GM18499 (cell line): ENCODE data around the gene RELT.

Source experiments
- ATAC-seq: cut with Tn5 transposase; IDR thresholded peaks from one replicate; pipeline ENCODE4 v1.9.1; 2021; ENCODE audit warnings: moderate number of reproducible peaks; ENCODE audit not compliant: insufficient read depth, unreplicated experiment

The RELT gene

DNA sequence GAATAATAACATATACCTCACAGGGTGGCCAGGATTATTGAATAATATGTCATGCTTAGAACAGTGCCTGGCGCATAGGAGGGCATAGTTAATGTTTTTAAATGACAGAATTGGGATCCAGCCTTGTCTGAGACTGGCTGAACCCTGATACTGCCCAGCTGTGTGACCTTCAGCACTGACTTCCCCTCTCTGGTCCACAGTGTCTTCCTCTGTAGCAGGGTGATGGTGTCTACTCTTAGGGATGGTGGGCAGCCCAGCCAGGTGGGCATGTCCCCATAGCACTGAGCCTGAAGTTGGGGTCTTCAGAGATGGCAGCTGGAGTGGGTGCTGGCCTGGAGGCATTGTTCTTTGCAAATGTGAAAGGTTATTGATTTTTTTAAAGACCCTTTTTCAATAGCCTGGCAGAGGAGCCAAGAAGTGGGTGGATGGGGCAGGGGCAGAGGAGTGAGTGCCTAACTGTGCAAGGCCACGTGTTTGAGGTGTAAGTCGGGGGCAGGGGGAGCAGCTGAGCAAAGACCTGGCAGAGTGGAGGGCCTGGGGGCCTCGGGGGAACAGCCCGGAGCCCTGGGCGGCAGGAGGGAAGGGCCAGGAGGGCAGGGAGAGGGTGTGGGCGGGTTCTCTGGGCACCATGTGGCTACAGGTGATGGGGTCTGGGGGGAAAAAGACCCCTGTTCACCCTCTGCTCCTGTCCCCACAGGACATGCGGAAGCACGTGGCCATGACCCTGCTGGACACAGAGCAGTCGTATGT lies 29.8 kb upstream of the RELT start:
- no peak for ATAC-seq

DNA sequence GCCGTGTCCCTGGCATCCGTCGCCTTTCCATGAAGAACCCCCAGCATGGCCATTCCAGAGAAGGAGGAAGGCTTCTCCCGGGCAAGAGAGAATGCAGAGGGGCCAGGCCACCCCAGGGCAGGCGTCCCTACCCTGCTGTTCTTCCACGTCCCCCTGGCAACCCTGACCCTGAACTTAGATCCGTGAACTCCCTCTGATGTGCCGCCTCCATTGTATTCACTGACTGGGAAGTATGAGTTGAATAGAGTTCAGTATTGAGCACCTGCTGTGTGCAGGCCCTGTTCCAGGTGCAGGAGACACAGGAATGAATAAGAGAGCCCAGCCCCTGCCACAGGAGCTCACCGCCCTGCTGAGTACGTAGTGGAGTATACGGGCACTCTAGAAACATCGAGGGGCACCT lies 29.1 kb upstream of the RELT start:
- ATAC-seq: no peak

DNA sequence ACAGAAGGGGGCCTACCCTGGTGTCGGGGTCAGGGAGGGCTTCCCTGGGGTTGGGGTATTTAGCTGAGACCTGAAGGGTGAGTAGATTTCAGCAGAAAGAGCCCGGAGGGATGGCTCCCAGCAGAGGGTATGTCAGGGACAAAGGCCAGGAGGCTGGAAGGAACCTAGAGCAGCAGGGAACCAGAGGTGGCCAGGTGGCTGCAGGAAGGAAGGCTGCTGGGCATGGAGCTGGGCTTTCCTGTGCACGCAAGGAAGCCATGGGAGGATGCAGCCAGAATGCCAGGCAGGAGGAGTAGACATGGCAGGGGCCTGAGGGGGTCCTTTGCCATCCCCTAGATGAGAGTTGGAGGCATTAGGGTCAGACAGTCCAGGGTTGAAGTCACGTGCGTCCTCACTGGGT lies 27.4 kb upstream of the RELT start:
- no peak for ATAC-seq

DNA sequence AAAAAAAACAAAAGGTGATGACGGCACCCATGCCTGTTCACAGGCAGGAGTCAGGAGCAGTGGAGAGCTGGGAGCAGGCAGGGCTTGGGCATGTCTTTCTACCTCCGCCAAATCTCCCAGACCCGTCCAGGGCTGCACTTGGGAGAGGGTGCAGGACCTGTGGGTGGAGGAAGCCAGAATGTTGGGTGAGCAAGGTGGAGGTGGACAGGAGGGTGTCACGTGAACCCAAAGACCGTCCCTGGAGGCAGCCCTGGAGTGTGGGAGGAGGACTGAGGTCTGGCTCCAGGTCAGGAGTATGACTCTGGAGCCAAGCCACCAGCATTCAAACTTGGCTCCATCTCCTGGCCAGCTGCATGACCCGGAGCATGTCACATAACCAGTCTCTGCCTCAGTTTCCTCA lies 26.6 kb upstream of the RELT start:
- no peak for ATAC-seq

DNA sequence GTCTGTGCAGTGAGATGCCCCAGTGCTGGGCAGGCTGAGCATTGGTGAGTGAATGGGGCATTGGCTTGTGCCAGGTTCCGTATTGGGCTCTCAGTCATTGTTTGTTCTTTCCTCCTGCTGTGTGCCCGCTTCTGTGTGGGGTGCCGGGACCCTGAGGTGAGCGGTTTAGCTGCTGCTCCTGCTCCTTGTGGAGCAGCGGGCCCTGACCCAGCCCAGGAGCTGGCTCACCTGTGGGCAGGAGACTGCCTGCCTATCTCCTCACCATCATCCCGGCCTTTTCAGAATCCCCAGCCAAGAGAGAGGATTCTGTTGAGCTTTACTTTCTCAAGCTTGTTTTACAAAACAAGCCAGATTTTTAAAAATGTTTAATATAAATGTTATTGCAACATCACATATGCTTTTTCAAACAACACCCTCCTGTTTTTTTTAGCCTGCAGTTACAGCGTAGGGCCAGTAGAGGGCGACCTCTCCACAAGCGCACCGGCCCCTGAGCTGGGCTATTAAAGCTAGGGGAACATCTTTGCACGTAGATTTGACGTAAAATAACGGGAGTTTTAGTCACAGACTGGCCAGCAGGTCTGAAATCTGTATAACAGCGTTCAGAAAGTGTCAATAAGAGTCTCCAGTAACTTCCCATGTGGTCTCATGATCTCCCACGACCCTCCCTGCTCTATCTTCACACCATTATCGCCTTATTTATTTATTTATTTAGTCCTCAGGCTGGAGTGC lies 25.1 kb upstream of the RELT start:
- no peak for ATAC-seq

DNA sequence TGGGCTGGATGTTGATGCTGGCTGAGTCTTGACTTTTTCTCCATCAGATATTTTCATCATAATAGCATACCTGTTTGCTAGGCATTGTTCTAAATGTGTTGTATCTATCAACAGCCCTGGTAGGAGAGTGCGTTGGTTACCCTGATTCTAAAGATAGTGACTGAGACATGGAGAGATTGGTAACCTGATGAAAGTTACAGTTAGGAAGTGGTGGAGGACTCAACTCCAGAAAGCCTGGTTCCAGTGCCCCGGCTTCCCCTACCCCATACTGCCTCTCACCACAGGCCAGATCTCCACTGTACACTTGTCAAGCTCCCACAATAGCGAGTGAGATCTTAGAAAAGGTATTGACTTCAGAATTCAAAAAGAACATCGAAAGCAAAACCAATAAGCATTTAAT lies 22.8 kb upstream of the RELT start:
- no peak for ATAC-seq

DNA sequence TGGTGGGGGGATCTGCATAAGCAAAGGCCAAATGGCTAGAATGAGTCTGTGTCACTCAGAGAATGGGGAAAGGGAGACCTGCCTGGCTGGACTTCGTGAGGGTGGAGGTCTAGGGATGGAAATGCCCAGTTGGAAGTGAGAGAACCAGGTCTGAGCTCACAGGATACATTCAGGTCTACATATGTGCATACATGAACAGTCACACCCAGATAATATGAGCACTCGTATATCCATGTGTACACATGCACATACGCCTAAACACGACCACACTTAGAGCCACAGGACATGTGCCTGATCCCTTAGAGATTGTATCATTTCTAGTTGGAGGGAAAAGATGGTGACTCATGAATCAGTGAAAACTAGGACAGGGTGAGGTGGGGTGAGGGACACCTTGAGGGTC lies 21.1 kb upstream of the RELT start:
- ATAC-seq: no peak

DNA sequence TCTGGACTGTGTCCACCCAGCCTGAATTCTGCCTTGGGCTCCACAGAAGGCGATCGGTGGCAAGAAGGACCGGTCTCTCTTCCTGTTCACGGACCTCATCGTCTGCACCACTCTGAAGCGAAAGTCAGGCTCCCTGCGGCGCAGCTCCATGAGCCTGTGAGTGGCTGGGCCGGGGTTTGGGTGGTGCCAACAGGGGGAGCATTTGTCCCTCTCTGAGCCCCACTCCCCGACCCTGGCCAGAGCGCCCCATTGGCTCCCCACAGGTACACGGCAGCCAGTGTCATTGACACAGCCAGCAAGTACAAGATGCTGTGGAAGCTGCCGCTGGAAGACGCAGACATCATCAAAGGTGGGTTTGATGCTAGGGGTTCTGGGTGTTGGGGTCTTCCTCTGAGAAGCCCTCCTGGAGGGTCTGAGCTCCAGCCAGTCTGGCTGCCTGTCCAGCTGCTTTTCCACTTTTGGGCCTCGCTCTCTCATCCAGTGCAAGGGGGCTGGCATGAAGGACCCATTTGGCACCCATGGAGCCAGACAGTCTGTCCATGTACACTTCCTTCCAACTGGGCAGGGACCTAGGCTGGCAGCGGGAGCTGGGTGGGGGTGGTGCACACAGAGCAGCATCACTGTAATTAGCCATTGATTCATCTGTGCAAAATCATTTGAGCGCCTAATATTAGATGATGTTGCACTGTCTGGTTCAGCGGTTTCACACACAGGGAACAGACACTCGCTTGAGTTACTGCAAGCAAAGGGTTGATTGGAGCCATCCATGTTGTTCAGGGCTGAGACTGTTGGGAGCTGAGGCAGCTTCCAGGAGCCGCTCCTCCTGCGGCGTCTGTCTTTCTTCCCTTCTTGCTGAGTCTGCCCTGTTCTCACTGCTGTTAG lies 19.0 kb upstream of the RELT start:
- ATAC-seq: no peak

DNA sequence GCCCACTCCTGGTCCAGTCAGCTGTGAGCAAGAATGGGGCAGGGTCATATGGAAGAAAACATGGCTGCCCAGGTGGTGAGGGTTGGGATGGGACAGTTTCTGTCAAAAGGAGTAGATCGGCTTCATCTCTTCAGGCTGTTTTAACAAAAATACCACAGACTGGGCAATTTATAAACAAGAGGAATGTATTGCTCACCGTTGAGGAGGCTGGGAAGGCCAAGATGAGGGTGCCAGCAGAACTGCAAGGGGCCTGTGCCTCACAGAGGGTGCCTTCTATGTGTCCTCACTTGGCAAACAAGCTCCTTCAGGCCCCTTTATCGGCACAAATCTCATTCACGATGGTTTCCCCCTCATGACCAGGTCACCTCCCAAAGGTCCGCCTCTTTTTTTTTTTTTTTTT lies 18.1 kb upstream of the RELT start:
- no peak for ATAC-seq

DNA sequence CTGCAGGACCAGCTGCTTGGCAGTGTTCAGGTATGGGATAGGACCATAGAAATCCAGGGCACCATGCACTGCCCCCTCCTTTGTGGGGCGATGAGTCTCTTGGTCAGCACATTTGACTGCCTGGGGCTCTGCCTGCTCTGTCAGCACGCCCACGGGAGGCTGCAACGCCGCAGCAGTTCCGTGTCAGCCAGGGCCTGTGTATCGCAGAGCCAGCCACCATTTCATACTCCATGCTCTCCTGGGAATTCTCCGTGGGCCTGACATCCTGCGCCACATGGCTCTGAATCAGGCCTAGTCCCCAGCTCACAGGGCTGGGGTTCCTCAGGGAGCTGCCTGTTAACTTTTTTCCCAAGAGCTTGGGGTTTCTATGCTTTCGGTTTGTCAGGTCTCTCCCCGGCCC lies 16.9 kb upstream of the RELT start:
- ATAC-seq: no peak

DNA sequence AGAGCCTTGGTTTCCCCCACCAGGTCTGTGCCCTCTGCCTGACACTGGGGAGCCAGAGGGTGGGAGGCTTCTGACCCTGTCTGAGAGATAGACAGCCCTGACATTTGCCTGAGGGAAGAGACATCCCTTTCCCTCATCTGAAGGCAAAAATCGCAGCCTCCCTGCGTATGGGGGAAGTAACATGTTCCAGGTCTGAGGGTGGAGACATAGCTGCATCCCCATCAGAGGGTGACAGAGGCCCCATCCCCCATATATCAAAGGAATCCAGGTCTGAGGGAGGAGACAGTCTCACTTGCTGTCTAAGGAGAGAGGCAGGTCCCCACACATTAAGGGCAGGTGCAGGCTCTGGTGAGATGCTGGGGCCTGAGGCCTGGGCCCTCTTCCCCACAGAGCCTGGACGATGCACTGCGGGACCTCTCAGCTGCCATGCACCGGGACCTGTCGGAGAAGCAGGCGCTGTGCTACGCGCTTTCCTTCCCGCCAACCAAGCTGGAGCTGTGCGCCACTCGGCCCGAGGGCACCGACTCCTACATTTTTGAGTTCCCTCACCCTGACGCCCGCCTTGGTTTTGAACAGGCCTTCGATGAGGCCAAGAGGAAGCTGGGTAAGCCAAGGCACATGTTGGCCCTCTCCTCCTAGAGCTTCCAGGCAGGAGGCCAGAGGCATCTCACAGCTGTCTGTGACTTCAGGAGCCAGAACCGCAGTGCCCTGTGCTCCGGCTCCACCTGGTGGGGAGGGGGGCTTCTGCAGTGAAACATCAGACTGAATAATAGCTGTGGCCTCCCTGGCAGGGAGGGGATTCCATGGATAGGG lies 16.1 kb upstream of the RELT start:
- no peak for ATAC-seq

DNA sequence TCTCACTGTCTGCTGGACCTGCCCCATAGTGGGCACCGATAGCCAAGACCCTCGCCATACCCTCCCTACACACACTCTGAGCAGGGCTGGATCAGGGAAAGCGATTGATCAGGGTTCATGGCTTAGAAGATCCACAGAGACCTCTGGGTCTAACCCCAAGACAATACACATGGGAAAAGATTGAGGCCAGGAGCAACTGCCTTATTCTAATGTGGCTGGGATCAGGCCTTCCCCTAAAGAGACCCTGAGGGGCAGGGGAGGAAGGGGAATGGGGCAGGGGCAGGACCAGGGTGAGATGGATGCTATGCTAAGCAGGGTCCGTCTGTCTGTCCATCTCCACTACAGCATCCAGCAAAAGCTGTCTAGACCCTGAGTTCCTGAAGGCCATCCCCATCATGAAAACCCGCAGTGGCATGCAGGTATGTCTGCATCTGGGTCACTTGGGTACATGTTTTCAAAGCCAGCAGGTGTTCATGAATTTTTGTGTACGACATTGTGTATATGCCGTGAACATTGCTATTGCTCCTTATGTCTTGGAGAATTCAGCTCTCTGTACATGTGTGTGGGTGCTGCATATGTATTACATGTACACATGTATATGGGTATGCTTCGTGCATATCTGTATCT lies 15.3 kb upstream of the RELT start:
- ATAC-seq: no peak

DNA sequence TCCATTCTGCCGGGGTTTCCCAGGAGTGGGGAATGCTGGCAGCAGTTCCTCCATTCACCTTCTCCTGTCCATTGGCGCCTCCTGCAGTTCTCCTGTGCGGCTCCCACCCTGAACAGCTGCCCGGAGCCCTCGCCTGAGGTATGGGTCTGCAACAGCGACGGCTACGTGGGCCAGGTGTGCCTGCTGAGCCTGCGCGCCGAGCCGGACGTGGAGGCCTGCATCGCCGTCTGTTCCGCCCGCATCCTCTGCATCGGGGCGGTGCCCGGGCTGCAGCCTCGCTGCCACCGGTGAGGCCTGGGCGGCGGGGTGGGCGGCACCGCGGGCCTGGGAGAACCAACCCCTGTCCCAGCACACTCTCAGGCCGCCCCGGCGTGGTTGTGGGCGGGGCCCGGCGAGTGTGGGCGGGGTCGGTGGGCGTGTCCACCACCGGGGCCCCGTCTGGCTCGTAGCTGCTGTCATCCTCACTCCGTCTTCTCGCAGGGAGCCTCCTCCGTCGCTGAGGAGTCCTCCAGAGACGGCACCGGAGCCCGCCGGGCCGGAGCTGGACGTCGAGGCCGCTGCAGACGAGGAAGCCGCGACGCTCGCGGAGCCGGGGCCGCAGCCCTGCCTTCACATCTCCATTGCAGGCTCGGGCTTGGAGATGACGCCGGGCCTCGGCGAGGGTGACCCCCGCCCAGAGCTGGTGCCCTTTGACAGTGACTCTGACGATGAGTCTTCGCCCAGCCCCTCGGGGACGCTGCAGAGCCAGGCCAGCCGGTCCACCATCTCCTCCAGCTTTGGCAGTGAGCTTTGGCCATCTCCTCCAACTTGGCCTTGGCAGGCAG lies 14.0 kb upstream of the RELT start:
- ATAC-seq: no peak

DNA sequence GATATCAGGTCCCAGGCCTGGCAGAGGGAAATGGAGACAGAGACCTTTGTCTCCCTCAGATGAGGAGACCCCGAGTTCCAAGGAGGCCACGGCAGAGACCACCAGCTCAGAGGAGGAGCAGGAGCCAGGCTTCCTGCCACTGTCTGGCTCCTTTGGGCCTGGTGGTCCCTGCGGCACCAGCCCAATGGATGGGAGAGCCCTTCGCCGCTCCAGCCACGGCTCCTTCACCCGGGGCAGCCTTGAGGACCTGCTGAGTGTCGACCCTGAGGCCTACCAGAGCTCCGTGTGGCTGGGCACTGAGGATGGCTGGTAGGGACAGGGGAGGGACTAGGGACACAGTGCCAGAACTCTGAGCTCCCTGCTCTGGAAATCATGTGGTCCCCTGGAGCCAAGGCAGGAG lies 13.1 kb upstream of the RELT start:
- no peak for ATAC-seq

DNA sequence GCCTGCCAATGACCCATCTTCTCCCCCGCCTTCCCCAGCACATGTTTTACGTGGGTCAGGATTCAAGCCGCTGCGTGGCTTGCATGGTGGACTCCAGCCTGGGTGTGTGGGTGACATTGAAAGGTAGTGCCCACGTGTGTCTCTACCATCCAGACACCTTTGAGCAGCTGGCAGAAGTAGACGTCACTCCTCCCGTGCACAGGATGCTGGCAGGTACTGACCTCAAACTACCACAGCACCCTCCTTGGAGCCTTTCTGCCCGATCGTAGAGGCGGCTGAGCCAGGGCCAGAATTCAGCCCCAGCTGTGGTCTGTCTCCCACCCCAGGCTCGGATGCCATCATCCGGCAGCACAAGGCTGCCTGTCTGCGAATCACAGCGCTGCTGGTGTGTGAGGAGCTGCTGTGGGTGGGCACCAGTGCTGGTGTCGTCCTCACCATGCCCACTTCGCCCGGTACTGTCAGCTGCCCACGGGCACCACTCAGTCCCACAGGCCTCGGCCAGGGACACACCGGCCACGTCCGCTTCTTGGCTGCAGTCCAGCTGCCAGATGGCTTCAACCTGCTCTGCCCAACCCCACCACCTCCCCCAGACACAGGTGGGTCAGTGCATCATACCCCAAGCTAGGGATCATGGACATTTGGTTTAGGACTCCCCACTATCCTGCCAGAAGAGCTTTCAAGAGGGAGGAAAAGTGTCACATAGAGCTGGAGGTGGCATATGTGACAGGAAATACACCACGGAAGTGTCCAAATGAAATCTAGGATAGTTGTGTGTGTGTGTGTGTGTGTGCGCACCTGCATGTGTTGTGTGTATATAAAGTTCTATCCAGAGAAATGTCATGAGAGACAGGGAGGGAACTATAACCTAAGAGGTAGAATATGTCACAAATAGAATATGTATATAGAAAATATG lies 10.6 kb upstream of the RELT start:
- ATAC-seq: no peak

DNA sequence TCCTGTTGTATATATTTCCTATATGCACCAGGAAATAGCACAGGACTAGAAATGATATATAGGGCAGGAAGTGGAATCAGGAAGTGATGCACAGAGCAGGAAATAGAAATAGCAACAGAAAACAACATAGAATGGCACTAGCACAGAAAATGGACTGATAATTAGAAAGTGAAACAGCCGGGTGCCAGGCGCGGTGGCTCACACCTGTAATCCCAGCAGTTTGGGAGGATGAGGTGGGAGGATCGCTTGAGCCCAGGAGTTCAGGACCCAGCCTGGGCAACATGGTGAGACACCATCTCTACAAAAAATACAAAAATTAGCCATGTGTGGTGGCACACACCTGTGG lies 10.0 kb upstream of the RELT start:
- no peak for ATAC-seq

DNA sequence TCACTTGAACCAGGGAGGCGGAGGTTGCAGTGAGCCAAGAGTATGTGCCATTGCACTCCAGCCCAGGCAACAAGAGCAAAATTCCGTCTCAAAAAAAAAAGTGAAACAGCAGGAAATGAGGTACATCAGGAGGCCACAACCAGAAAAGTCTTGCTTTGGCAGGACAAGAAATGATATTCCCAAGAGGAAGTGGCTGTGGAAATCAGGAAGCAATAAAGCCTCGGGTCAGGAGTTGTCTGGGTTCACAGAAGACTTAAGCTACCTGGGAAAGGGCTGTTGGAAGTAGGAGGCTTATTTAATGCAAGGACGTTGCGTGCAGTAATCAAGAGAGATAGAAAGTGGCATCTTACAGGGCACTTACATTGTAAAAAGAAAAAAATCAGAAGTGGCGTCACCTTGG lies 9.2 kb upstream of the RELT start:
- no peak for ATAC-seq

DNA sequence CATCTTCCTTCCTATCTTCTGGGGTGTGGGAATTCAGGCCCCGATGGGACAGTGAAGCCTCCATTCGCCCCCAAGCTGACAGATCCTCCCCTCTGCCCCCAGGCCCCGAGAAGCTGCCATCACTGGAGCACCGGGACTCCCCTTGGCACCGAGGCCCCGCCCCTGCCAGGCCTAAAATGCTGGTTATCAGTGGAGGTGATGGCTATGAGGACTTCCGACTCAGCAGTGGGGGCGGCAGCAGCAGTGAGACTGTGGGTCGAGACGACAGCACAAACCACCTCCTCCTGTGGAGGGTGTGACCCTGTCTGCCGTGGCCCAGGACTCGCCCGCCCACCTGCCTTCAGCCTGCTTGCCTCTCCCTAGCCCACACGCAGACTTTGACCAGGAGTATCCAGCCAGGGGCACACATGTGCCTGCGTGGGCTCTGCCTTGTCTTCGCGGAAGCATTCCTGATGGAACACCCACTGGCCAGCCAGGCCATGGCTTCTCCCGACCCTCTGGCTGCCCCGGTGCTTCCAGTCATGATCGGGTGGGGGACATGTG lies 8.6 kb upstream of the RELT start:
- ATAC-seq: no peak
